HK-2 (cell line): ENCODE results near the gene ITGA1.
"Not testable (repeated sequence)": the region's sequence is repeated elsewhere in the genome, so short reads cannot be mapped to it uniquely, and the experiment has no call there.

Experiments
- DNase-seq: peaks from one replicate; pipeline ENCODE4 v3.0.0-alpha.2; 2018; ENCODE audit not compliant: unreplicated experiment

The ITGA1 gene

DNA sequence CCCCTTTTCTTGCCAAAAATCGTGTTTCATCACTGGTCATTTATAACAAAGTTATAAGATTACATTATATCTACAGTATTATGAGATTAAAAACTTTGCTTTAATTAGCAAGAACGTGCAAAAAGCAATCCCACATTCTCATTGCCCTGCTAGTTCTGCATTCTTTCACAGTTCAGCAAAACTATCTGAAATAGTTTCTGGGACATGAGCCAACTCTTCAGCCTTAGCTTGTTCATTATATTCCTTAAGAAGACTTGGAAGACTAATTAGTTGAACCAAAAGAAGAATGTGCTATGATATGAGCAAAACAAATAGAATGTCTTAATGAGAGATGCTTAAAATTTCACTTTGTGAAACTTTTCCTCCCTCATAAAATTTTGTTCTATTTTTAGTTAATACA, 76.7 kb downstream of the ITGA1 start:
- DNase-seq: no peak

GRCh38 chr5:52864884-52865283, 77.2 kb downstream of the ITGA1 start:
- no peak for DNase-seq

GRCh38 chr5:52865991-52866390, 78.3 kb downstream of the ITGA1 start:
- not testable (repeated sequence) for DNase-seq

DNA sequence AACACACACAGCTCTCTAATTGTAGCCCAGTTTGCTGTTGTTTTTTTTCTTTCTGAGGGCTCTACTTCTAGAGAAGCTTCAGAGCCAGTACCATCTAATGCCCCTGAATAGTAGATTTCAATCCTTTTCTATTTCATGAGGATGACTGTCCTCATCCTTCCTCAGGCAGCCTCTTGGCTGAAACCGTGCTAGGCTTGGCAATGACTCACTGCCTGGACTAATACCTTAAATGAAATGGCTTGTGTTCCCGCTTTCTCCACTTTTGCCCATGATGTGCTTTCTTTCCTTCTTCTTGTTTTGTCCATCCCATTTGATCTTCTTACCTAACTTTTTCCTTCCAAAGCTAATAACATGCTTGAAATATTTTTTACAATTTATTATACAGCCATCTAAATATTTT, 80.1 kb downstream of the ITGA1 start:
- DNase-seq: no peak

GRCh38 chr5:52868417-52868816, 80.7 kb downstream of the ITGA1 start:
- DNase-seq: no peak

- no peak for DNase-seq
Measured at GRCh38 chr5:52869391-52869790, 81.7 kb downstream of the ITGA1 start.

DNA sequence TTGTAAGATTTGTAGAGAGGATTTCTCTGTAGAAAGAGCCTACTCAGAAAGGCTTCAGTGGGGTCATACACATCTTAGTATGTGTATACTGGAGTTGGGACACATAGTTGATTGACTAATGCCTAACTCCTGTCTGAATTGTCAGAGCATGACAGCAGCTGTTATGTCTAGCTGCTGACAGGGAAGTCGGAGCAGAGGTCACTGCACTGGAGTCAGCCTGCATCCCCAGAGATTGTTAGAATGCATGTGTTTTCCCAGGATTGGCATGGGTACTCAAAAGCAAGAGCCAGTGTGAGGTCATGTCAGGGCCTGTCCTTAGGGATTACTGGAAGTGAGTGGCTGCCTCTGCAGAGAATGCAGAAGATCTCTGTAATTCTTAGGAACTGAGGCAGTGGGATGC, 82.7 kb downstream of the ITGA1 start:
- no peak for DNase-seq

DNA sequence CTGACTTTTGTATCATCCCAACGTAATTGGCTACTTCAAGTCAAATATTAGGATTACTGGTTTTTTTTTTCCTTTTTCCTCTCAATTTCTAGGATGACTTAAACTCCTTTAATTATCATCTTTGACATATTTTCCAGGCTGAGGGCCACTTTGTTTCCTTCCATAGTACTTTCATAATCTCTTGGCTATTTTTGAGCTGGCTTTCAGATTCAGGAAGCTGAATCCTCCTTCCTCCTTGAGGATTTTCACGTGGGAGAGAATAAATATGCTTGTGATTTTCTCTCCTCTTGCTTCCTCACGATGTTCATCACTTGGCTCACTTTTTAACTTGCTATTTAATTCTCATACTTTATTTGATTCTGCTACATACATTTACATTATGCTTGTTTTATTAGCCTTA, 88.1 kb downstream of the ITGA1 start:
- DNase-seq: no peak

DNA sequence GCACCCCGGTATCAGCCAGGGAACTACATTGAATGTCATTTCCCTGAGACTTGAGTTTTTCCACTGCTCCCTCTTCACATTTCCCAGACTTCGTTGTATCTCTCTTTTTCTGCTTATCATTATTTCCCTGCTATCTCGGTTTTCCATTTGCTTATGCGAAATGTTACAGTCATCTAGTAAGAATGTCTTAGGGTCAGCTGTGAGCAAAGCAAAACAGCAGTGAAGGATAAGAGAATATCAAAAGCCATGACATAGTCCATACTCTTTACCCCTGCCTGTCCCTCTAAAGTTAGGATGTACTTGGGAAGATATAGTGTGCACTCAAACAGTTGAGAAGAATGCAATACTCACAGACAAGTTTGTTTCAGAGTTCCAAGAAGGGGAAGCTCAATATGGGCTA, 88.7 kb downstream of the ITGA1 start:
- no peak for DNase-seq

GRCh38 chr5:52878656-52879055, 90.9 kb downstream of the ITGA1 start:
- no peak for DNase-seq

DNA sequence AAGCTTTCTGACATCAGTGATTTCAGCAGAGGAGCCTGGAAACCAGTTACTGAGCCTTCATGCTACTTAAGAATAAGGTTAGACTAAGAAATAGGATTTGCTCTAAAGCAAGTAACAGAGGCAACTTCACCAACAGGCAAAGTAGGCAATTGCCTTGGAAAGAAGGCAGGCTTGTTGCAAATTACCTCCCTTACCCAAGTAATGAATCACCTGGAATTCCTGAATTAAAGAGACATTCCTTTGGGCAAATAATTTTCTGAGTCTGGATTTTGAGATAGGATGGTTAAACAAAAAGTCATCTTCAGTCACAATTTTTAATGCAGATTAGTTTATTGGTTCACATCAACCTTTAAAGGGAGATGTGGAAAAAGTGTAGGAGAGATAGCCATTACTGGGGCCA, 92.8 kb downstream of the ITGA1 start:
- DNase-seq: no peak

GRCh38 chr5:52881468-52881867, 93.8 kb downstream of the ITGA1 start:
- DNase-seq: no peak

- no peak for DNase-seq
Measured at GRCh38 chr5:52883110-52883509, 95.4 kb downstream of the ITGA1 start.

DNA sequence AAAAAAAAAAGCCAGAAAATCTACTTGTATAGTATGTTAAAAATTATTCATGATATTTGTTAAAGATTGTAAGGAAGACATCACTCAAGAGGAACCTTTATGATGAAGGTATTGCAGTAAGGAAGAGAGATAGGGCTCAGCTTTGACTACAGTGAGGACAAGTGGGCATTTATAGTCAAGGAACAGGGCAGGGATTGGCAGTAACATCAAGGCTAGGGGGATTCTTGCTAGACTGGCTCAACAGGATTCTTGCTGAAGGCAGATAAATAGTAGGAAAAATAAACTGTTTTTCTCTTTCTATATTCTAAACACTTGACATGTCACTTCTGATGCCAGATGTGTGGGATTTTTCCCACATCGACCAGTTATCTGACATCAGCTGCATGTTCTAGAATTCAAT, 96.7 kb downstream of the ITGA1 start:
- DNase-seq: no peak

DNA sequence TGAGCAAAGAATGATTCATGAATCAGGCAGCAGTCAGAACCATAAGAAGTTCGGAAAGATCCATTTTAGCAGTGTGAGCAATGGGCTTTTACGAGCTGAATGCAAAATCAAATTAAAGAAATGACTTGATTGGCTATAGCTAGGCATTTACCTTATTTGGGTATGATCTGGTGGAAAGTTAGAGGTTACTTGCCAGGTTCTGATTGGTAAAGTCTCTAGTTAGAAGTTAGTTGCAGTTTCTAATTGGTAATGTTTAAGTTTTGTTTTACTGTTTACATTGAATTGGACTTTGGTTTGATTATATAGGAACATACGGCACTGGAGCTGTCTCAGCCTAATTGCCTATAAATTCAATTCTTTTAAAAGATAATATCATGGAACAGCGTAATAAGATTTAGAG, 97.9 kb downstream of the ITGA1 start:
- DNase-seq: no peak

GRCh38 chr5:52886206-52886605, 98.5 kb downstream of the ITGA1 start:
- no peak for DNase-seq

- DNase-seq: no peak
Measured at GRCh38 chr5:52887066-52887465, 99.3 kb downstream of the ITGA1 start.

DNA sequence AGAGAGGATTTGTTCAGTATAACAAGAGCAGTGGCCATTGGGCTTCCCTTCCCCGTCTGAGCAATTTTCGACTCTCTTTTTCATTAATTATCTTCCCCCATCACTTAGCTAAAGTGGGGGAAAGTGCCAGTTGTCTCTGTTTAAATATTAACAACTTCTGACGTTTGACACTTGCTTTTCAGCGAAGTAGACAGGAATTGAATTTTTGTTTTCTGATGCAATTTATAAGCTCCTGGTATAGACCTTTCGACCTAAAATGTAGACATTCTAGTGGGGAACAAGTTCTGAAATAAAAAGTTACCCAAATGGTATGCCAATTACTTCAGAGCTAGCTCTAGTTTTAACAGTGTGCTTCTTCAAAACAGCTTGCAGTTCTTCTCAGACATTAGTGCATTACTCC, 100.6 kb downstream of the ITGA1 start:
- no peak for DNase-seq

DNA sequence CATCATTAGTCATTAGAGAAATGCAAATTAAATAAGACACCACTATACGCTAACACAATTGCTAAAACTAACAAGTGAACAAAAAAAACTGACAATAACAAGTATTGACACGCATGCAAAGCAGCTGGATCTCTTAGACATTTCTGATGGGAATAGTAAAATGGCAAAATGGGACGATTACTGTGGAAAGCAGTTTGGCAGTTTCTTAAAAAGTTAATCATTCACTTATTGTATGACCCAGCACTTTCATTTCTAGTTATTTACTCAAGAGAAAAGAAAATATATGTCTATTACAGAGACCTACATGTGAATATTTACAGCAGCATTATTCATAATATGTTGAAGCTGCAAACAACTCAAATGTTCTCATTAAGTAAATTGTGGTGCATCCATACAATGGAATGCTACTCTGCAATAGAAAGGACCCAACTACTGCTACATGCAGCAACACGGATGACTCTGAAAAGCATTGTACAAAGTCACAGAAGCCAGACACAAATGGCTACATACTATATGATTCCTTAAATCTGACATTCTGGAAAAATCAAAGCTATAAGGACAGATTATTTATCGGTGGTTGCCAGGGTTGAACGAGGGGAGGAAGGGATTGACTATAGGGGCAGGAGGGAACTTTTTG, 104.6 kb downstream of the ITGA1 start:
- no peak for DNase-seq

- no peak for DNase-seq
Measured at GRCh38 chr5:52893105-52893504, 105.4 kb downstream of the ITGA1 start.

- DNase-seq: no peak
Measured at GRCh38 chr5:52893863-52894262, 106.1 kb downstream of the ITGA1 start.

DNA sequence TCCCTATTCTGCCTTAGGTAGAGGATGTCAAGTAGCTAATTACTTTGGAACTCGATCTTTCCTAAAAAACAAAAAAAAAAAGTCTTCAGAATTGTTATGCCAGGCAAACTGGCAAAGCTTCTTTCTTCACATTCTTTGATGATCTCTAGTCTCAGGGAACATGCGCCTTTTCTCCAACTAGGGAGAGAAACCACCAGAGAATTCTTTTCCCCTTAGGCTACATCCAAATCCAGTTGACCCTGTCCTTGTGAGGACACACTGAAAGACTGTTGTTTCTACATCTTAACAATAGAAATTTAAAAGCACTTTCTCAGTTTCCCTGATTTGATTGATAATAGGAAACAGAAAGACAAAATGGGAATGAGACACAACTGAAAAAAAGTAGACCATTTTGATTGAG, 106.7 kb downstream of the ITGA1 start:
- DNase-seq: no peak

DNA sequence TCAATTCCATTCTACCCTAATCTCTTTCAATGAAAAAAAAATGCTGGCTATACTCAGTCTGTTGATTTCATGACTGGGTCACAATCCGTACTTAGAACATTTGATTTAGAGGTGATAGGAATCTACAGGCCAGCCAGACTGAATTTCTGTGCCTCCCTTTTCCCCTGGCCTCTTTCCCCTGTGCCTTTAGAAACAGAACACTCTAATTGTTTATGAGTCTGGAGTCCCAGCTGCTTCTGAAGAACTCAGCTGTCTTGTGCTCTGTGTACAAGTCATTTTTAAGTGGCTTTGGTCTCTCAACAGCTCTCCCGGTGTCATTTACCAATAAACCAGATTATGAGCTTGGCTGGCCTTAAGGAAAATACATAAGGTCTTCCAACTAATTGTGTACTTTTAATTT, 107.4 kb downstream of the ITGA1 start:
- DNase-seq: no peak

DNA sequence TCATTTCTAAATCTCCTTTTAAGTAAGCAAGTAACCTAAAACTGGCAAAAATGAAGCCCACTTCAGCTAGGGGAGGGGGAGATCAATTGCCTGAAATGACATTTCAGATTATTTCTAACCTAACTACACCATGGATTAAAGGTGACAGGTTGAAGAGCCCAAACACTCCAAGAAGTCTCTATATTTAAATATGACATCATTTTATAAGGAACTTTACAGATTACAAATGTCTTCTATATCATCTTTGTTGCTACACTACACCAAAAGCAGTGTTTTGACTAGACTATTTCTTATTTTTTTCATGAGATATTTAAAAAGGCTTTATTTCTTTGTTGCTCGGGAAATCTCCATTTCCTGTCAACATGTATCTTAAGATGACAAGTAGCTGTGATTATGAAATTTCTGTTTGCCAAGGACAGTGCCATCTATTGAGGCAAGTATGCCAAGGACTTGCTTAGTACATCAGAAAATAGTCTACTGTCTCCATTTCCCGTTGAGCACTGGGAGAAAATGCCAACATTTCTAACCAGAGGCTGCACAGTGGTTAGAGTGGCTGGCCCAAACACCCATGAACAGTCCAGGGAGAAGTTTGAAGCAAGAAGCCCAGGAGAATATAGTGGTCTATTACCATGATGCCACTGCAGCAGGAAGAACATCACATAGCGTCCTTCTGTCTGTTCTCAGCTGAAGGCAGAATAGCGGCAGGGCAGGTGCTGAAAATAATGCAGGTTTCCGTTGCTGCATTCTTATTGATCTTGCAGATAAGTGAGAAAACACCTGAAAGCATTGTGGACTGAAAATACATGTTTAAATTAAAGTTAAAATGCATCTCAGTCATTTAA, 108.1 kb downstream of the ITGA1 start:
- DNase-seq: no peak
